GM21360 (cell line): ENCODE results near the gene SUSD1.

Experiments used
- ATAC-seq: cut with Tn5 transposase; IDR thresholded peaks from one replicate; pipeline ENCODE4 v1.9.1; 2021; ENCODE audit warnings: mild to moderate bottlenecking, moderate library complexity; ENCODE audit not compliant: unreplicated experiment

The SUSD1 gene

GRCh38 chr9:112020680-112021596 lies 154.2 kb downstream of the SUSD1 start:
- no peak for ATAC-seq

- ATAC-seq, result no peak
Measured at GRCh38 chr9:112017878-112018277, 157.2 kb downstream of the SUSD1 start.

GRCh38 chr9:112015736-112016135 lies 159.4 kb downstream of the SUSD1 start:
- ATAC-seq, result no peak

DNA sequence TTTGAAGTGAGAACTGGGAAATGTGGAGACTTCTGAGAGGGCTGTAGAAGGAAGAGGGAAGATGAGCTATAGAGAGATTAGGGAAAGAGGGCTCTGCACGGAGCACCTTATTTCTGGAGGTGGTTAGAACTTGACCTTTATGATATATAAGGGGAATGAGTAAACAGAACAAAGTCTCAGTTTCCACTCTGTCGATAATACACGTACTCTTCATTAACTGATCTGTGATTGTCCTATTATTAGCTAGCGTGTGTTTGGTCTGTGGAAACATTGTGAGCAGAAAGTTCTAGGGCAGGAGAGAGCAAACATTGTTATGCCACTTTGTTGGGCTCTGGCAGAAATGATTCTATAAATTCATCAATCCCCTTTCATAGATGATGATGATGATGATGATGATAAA lies 159.9 kb downstream of the SUSD1 start:
- no peak for ATAC-seq

- ATAC-seq, result peak; percentile 18
Measured at GRCh38 chr9:112013266-112013665, 161.8 kb downstream of the SUSD1 start.

DNA sequence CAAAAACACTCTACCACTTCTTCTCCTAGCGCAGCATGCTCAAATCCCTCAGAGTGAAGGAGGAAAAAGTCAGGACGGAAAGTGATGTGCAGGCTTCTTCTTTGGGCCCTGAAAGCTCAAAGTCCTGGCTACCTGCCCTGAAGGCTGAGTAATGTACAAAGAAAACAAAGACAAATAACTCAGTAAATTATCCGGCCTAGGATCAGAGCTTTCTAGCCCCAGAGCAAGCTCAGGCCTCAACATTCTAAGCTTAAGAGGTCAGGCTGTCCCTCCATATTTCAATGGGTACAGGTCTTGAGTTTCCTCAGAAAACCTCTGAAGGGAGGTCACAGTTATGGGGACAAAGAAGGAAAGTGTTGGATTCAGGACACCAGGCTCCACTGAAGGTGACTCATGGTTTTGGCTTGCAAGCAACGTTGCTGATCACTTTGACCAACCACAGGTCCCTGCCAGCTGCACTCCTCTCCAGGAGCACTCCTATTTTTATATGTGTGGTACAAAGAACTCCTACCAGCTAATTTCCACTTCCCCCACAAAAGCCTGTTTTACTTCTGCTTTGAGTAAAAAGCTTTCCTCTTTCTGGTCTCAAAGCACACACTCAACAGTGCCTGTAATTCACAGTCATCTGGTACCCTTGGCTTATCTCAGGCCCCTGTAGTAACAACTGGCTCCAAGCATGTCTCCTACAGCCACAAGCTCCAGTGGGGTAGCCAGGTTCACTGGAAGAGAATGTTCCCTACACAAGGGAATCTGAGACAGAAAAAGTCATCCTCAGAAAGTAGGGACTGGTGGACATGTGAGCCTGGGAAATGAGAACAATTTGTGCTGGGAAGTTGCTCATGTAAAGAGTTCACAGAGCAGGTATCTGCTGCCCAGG lies 162.8 kb downstream of the SUSD1 start:
- peak; percentile 78 for ATAC-seq

DNA sequence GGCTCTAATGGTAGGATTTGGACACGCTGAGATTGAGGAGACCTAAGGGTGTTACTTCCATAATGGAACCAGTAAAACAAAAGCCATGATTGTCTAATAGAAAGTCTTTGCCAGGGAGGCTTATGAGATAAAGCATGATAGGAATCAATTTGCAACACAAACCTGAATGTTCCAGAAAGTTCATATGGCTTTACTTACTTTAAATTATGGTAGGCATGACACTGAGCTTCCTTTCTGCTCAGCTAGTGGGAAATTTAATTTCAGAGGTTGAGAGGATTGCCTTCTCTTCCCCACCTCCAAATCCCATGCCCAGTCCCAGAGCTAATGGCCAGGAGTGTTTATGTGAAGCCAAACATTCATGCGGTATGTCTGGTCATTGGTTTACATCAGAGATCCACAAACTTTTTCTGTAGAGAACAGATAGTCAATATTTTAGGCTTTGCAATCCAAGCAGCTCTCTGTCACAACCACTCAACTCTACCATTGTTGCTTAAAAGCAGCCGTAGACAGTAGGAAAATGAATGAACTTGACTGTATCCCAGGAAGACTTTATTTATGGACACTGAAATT lies 164.0 kb downstream of the SUSD1 start:
- no peak for ATAC-seq

GRCh38 chr9:112010537-112010936 lies 164.6 kb downstream of the SUSD1 start:
- no peak for ATAC-seq

- ATAC-seq, result no peak
Measured at GRCh38 chr9:112009656-112010055, 165.4 kb downstream of the SUSD1 start.

- no peak for ATAC-seq
Measured at GRCh38 chr9:112007575-112008240, 167.4 kb downstream of the SUSD1 start.

GRCh38 chr9:112006361-112007020 lies 168.6 kb downstream of the SUSD1 start:
- ATAC-seq, result no peak

DNA sequence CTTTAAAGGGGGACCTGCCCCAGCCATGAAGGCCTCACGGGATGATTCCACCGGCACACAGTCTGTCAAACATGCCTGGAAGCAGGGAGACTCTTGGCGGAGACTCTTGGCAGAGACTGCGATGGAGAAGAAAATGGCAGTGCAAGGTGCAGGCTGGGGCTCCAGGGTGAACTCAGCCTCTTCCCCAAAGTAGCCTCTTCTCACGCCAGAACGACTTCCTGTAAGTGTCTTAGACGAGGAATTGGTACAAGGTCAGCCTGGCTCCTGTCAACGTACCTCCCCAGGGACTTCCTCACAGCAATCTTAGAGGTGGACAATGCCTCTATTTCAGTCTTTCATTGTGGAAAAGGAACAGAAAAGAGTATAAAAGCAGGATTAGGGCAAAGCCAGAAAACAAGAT lies 169.2 kb downstream of the SUSD1 start:
- no peak for ATAC-seq

DNA sequence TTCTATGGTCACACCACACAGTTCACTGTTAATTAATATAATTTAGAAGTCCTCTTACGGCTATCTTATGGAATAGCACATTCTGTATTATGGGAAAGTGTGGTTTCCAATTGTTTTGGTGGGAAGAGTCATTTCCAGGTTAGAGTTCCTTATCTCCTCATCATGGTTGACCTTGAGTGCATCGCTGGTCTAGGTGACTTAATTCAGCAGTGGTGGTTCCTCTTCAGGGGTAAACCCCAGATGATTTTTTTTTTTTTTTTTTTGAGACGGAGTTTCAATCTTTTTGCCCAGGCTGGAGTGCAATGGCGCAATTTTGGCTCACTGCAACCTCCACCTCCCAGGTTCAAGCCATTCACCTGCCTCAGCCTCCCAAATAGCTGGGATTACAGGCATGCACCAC lies 171.6 kb downstream of the SUSD1 start:
- ATAC-seq, result no peak

- ATAC-seq, result no peak
Measured at GRCh38 chr9:112002847-112003457, 172.1 kb downstream of the SUSD1 start.

DNA sequence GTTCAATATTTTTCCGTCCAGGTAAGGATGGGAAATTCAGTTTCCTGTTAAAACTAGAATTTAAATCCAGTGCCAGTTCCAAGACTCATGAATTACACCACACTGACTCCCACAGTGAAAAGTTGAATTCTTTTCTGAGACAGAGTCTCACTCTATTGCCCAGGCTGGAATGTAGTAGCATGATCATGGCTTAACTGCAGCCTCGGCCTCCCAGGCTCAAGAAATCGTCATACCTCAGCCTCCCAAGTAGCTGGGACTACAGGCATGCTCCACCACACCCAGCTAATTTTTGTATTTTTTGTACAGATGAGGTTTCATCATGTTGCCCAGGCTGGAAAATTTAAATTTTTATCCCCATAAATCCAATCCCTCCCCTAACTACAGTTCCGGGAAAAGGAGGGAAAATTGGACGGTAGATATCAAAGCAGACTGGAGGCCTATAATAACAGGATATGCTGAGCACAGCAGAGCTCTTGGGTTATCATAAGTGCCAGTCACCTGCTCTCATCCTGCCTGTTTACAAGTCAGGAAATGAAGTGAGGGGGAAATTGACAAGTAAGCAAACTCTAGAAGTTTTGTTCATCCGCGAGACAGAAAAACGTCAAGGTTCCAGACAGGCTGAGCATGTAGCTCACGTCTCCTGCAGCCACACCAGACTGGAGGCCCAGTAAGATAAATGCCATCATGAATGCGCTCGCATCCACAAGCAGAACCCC lies 172.8 kb downstream of the SUSD1 start:
- no peak for ATAC-seq

- ATAC-seq, result no peak
Measured at GRCh38 chr9:112000743-112001142, 174.4 kb downstream of the SUSD1 start.

- no peak for ATAC-seq
Measured at GRCh38 chr9:111999319-111999718, 175.8 kb downstream of the SUSD1 start.

DNA sequence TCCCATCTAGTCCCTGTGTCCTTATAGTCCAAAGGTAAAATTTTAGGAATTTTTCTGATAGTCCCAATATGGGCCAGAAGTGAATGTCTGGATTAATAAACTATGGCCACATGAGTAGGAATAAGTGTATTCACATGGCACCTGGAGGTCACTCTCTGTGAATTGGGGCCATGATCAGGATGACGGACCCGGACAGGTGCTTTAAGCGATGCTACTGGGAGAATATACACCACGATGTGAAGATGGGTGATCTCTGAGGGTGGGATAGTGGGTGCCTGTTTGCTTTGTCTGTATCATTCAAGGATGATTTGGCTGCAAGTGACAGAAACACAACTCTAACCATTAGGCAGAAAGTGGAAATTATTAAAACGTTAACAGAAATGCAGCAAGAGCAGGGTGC lies 177.3 kb downstream of the SUSD1 start:
- ATAC-seq, result no peak

GRCh38 chr9:111994831-111995458 lies 180.2 kb downstream of the SUSD1 start:
- peak; percentile 47 for ATAC-seq
